NOMO-1 (cell line): Measurements from ENCODE around the gene BPIFB4.
"Not testable (repeated sequence)": the region's sequence is repeated elsewhere in the genome, so short reads cannot be mapped to it uniquely, and the experiment has no call there.

ENCODE experiments used
- DNase-seq, 2 experiments: peaks; one replicate each; lab custom pipeline; 2025; ENCODE audit not compliant: unreplicated experiment in 2 of 2; lab: John Stamatoyannopoulos, UW

Gene BPIFB4

GRCh38 chr20:33079259-33079658 lies at the start of gene BPIFB4:
Gene BPIFB4 (plus strand): TSS chr20:33079643. CDS start chr20:33081527, 1,884 bp downstream.
- DNase-seq = no peak

- DNase-seq = no peak
These were observed 49.4 kb upstream of the BPIFB4 start for GRCh38 chr20:33030076-33030475.

- DNase-seq = no peak
These were observed 48.9 kb upstream of the BPIFB4 start for GRCh38 chr20:33030569-33030968.

GRCh38 chr20:33031531-33031930 lies 47.9 kb upstream of the BPIFB4 start, which contains the start of gene BPIFB6:
Gene BPIFB6 (plus strand): TSS chr20:33031648. CDS start chr20:33031648, 0 bp downstream.
- DNase-seq = no peak

GRCh38 chr20:33032555-33032954 lies 46.9 kb upstream of the BPIFB4 start:
- no peak for DNase-seq

GRCh38 chr20:33033381-33033780 lies 46.1 kb upstream of the BPIFB4 start:
- no peak for DNase-seq

- no peak for DNase-seq
These were observed 45.3 kb upstream of the BPIFB4 start for GRCh38 chr20:33034115-33034514.

GRCh38 chr20:33034901-33035492 lies 44.4 kb upstream of the BPIFB4 start:
- no peak for DNase-seq

- no peak for DNase-seq
These were observed 42.0 kb upstream of the BPIFB4 start for GRCh38 chr20:33037456-33037855.

GRCh38 chr20:33038243-33038642 lies 41.2 kb upstream of the BPIFB4 start:
- DNase-seq = no peak

GRCh38 chr20:33042430-33042829 lies 37.0 kb upstream of the BPIFB4 start:
- DNase-seq = no peak

GRCh38 chr20:33042983-33043730 lies 36.3 kb upstream of the BPIFB4 start:
- no peak for DNase-seq

GRCh38 chr20:33043731-33044181 lies 35.7 kb upstream of the BPIFB4 start:
- no peak for DNase-seq

GRCh38 chr20:33045129-33045721 lies 34.2 kb upstream of the BPIFB4 start:
- DNase-seq = not testable (repeated sequence)

GRCh38 chr20:33046412-33046811 lies 33.0 kb upstream of the BPIFB4 start:
- DNase-seq = no peak

GRCh38 chr20:33051333-33051732 lies 28.1 kb upstream of the BPIFB4 start:
- DNase-seq = no peak

- DNase-seq = no peak
These were observed 25.9 kb upstream of the BPIFB4 start, which contains the start of gene BPIFB3 for GRCh38 chr20:33053291-33054106. Gene BPIFB3 (plus strand): TSS chr20:33053903. CDS start chr20:33055436, 1,533 bp downstream.

GRCh38 chr20:33054381-33054780 lies 25.1 kb upstream of the BPIFB4 start:
- DNase-seq = no peak

GRCh38 chr20:33054791-33055190 lies 24.7 kb upstream of the BPIFB4 start:
- no peak for DNase-seq

GRCh38 chr20:33059136-33059535 lies 20.3 kb upstream of the BPIFB4 start:
- DNase-seq = no peak
